Activated CD8-positive, alpha-beta memory T cell treated with anti-CD3 and anti-CD28 coated beads, Interleukin-2, amount 50 U/mL, for 4 hours (primary cell): ENCODE data around the gene SARDH.
"Not testable (repeated sequence)": the region's sequence is repeated elsewhere in the genome, so short reads cannot be mapped to it uniquely, and the experiment has no call there.

Experiments
- DNase-seq: peaks from one replicate; pipeline ENCODE4 v3.0.0-alpha.2; 2020

Gene SARDH

GRCh38 chr9:133775951-133776905 lies 38.1 kb upstream of the SARDH start:
- no peak for DNase-seq

DNA sequence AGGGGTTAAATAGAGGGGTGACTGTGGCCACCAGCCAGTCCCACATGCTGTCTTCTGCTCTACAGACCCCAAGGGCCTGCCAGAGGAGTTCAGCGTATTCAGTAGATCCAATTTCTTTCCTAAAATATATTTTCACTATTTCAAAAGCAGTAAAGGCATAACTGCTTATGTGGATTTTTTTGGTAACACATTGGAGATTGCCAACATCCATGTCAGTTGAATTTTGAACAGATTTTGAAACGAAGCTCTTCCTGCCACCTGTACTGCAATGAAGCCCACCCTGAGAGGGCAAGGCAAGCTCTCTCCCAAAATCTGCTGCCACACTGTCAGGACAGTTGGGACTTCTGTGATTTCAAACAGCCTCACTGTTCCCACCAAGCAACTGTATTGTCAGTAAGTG lies 37.1 kb upstream of the SARDH start:
- DNase-seq, result no peak

- DNase-seq, result peak; percentile 15
Measured at GRCh38 chr9:133774799-133775198, 36.6 kb upstream of the SARDH start.

DNA sequence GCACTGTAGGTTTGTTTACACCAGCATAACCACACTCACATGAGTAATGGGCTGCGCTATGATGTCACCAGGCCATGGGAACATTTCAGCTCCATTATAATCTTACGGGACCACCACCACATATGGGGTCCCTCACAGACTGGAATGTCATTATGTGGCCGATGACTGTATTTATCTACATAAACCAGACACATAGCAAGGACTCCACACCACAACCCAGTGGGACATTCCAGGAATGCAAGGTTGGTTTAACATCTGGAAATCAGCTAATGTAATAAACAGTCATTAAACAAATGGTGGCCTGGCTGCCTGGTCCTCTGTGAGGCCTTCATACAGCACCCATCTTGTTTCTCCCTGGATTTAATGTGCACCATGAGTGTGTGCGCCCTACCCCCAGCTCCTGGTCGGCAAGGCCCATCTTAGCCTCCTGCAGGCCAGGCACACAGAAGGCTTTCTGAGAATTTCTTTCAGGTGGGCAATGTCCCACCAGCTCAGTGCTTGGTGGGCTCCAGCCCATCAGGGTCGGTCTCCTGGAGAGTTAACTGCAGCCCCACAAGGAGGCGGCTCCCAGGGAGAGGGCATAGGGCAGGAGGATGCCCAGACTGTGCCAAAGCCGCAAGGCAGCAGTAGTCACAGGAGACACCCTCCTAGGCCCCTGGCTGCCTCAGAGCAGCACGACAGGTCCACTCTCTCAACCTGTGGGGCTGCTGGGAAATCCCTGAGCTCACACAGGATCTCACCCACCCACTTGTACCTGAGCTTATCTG lies 35.9 kb upstream of the SARDH start:
- DNase-seq, result peak; percentile 5

DNA sequence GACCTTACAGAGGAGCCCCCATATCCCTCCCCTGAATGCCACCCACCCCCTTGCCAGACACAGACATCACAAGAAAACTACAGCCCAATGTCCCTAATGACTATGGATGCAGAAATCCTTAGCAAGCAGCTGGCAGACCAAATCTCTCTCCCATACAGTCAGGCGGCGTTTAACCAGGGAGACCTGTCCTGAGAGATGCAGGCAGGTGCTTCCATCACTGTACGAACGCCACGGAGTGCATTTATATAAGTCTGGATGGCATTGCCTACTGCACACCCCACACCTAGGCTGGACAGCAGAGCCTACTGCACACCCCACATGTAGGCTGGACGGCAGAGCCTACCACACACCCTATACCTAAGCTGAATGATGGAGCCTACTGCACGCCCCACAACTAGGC lies 34.4 kb upstream of the SARDH start:
- peak; percentile 7 for DNase-seq

DNA sequence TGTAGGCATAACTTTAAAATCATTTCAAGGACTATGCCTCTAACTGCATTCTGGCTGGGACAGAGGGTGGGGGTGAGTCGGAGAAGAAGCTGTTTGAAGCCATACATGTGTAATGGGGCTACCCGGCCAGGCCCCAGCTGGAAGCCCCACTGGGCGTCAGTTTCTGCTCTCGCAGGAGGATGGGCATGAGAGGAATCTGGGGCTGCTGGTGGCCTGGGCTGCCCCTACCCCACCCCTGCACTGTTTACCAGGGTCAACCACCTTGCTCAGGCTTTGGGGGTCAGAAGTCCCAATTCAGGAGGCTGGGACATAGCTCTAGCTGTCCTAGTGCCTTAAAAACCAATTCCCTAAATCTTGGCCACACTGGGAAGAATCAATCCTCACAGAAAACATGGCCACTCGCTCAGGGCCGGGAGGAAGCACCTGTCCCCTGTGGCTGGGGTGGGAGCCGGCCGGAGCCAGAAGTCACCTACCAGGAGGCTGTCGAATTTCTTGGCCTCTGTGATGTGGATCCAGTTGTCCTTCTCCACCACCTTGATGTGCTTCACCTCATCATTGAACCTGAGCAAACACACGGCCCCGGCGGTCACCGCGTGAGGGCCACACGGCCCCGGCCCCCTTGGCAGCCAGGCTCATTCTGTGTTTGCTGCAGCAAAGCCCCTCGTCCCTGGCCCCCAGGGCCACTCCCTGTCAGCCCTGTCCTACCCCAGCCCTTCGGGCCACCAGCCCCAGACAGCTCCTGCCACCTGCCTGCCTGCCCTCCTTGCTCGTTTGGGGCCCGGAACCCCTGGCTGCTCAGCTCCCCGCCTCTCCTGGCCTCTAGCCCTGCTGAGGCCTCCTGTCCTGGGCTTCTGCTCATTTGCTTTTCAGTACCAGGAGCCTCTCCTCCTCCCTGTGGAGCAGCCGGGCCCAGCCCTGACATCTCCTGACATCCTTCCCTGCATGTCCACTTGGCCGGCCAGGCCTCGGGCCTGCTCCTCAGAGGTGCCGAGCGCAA lies 33.6 kb upstream of the SARDH start:
- peak; percentile 11 for DNase-seq

DNA sequence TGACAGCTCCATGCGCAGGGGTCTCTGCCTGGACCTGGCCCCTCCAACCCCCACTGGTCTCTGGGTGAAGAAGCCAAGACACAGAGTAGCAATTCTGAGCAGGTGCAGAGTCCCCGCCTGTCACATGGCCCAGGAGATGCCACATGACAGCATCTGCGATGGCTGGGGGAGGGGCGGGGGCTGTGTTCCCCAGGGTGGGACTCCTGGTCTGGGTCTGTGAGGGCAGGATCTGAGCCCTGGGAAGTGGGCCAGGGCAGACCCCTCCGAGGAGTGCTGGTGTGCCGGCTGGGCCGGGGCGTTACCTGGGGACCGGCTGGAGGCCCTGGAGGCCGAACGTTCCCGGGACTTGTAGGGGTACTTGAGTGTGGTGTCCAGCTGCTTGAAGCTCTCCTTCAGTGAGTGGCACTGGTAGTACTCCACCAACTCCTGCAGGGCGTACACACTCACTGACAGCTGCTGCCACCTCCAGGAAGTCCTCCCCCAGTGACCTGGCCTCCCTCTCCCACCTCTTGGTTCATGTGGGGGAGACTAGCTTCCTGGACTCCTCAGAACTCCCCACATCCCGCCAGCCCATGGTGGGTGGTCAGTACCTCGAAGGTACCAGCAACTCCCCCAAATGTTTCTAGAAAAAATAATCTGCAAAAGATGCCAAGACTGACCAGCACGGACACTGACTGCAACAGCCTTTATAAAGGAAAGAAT lies 32.1 kb upstream of the SARDH start:
- peak; percentile 8 for DNase-seq

- DNase-seq, result no peak
Measured at GRCh38 chr9:133769511-133770075, 31.4 kb upstream of the SARDH start.

DNA sequence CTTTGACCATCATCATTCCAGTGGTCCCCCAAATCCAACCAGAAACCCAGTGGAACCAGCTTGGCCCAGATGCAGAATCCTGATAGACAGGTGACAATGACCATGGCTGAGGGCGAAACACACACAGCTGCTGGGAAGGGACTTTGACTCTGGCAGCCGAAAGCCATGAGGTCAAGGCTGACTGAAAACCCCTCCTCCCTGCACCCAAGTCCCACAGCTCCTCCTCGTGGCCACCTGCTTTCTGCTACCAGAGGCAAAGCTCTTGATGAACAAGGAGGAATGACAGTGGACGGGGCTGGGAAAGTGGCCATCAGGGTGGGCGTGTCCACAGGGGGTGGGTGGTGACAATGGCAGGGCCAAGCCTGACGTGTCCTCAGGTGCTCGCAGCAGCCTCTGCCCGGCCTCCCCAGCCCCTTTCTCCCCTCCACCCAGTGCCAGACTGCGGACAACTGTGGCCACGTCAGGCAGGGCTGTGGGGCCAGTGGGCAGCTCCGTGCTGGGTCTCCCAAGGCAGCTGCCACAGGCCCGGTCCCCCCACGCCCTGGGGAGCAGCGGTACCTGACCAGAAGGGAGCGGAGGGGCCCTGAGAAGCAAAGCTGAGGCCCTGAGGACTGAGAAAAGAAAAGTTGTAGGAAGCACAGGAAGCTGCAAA lies 30.8 kb upstream of the SARDH start:
- DNase-seq, result no peak

DNA sequence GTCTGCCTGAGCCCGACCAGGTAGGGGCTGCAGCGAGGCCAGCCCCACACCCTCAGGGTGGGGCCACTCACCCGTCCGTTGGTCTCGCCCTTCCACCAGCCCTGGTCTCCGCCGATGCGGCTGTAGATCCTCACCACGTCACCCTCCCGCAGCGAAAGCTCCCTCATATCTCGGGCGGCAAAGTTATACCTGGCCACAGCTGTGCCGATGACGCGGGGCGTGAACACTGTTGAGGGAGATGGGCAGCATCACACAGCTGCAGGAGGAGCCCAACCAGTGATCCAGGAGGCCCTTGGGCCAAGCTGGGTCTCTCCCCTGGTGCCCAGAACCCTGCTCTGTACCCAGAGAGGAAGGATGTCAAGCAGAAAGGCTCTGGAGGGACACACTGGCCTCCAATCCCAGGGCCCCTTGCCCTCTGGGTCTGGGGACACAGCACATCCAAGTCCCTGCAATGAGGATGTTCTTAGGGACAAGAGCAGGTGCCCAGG lies 30.3 kb upstream of the SARDH start:
- DNase-seq, result no peak

DNA sequence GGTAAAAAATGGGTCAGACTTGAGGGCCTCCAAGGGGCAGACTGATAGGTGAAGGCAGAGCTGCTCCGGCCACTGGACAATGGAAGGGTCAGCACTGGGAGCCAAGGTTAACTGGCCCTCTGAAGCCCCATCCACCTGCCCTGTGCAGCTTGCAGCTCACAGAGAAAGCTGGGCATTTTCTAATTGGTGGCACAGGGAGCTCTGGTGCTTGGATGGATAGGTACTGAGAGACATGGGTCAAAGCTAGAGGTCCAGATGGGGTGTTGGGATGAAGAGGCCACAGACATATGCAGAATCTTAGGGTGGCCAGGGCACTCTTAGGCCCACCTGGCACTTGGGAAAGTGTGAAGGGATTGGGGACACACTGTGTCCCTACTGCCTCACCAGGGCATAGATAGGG lies 29.5 kb upstream of the SARDH start:
- DNase-seq, result no peak

GRCh38 chr9:133767008-133767407 lies 28.9 kb upstream of the SARDH start:
- DNase-seq, result no peak

- DNase-seq, result not testable (repeated sequence)
Measured at GRCh38 chr9:133766234-133766633, 28.1 kb upstream of the SARDH start.

DNA sequence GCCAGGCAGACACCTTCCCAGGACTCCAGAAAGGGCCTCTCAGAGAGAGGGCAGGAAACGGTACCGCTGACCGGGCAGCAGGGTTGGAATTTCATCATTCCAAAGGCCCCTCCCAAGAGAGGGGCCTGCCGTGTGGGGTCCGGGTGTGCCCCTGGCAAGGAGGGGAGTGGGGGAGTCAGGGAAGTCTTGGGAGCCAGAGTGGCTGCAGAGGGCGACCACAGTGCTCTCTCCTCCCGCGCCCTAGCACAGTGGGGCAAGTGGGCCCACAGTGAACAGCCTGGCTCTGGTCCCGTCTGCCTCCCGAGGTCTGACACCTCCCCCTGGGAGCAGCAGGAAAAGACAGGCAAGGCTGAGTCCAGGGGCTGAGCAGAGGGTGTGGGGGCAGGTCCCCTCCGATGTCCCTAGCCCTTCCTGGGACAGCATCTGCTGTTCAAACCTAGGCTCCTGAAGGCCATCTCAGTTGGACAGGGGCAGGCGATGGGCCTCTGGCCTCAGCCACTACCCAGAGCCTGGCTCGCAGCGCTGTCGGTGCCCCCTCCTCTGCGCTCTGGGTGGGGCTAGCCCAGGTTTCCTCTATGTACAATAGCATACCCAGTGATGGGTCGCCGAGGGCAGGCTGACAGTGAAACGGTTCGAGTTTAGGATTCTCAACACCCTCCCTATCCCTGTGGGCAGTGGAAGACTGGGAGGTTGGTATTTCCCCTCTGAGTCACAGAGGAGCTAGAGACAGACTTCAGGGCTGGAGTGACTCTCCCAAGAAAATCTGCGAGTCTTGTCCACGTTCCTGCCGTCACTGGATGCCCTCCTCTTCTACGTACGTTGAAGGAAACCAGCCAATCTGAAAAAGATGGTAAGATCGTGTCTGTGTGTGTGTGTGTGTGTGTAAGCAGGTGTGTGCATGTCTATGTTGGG lies 25.4 kb upstream of the SARDH start:
- no peak for DNase-seq

- DNase-seq, result no peak
Measured at GRCh38 chr9:133762488-133763271, 24.5 kb upstream of the SARDH start.

- no peak for DNase-seq
Measured at GRCh38 chr9:133761641-133762248, 23.6 kb upstream of the SARDH start.

DNA sequence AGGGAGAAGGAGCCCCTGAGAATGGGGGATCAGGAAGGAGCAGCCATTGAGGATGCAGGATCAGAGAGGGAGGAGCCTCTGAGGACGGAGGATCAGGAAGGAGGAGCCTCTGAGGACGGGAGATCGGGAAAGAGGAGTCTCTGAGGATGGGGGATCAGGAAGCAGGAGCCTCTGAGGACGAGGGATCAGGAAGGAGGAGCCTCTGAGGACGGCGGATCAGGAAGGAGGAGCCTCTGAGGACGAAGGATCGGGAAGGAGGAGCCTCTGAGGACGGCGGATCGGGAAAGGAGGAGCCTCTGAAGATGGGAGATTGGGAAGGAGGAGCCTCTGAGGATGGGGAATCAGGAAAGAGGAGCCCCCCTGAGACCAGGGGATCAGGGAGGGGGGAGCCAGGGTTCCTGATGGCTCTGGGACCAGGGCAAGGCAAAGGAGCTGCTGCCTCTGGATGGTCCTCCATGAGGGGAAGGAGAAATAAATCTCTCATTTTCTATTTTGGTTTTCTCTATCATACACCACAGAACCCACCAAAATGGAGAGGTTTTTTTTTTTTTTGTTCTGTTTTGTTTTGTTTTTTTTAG lies 22.6 kb upstream of the SARDH start:
- no peak for DNase-seq

GRCh38 chr9:133759946-133760345 lies 21.8 kb upstream of the SARDH start:
- no peak for DNase-seq
